ENCODE measurements around the gene DRAXIN.

DRAXIN gene

DNA sequence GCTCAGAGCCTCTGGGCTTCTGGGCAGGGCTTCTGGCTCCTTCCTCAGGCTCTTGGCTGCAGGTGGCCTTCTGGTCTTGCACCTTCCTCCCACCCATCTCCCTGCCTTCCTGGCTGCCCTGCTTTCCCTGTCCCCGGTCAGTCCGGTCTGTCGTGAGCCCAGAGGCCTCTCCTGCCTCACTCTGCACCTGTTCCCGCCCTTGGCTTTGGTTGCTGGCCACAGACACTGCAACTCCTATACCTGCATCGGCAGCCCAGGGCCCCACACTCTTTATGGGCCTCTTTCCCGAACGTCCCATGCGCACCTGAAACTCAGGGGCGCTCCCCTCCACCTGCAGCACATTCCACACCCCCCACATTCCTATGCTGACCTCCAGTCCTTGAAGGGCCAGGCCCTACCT, 45.2 kb upstream of the DRAXIN start:
- Histone ChIP-seq H3K27ac (ENCODE audit: low read depth, low read length, poor library complexity, severe bottlenecking) (no peak overlapping the region), H3K79me2 (ENCODE audit: insufficient read depth, low read length) (no peaks in the 10 kb centered on the region), H3K9me2 (ENCODE audit: low read depth, low read length) (no peaks in the 10 kb centered on the region), H3K4me1 (ENCODE audit: insufficient read depth, low read length, severe bottlenecking) (peaks cover 20% of the 10 kb centered on the region), H3K27me3 (ENCODE audit: insufficient read depth, low read length) (no peaks in the 10 kb centered on the region), H3K9ac (ENCODE audit: low read length) (no peak overlapping the region), H3F3A (ENCODE audit: insufficient read depth, low read length) (no peaks in the 10 kb centered on the region), H2AFZ (ENCODE audit: low read length) (no peak overlapping the region), H3K9me3 (ENCODE audit: low read length) (no peaks in the 10 kb centered on the region), H3K4me2 (ENCODE audit: low read length) (no peak overlapping the region), H4K20me1 (ENCODE audit: insufficient read depth, low read length) (no peaks in the 10 kb centered on the region), H3K36me3 (ENCODE audit: insufficient read depth, low read length) (no peaks in the 10 kb centered on the region), H3K4me3 (ENCODE audit: low read depth, low read length, poor library complexity, severe bottlenecking) (no peak overlapping the region)
- no peak for TF ChIP-seq EZH2 (IDR thresholded peaks at IDR 0.05; ENCODE audit: borderline replicate concordance, low read length)
- TF ChIP-seq, protein P1, sequence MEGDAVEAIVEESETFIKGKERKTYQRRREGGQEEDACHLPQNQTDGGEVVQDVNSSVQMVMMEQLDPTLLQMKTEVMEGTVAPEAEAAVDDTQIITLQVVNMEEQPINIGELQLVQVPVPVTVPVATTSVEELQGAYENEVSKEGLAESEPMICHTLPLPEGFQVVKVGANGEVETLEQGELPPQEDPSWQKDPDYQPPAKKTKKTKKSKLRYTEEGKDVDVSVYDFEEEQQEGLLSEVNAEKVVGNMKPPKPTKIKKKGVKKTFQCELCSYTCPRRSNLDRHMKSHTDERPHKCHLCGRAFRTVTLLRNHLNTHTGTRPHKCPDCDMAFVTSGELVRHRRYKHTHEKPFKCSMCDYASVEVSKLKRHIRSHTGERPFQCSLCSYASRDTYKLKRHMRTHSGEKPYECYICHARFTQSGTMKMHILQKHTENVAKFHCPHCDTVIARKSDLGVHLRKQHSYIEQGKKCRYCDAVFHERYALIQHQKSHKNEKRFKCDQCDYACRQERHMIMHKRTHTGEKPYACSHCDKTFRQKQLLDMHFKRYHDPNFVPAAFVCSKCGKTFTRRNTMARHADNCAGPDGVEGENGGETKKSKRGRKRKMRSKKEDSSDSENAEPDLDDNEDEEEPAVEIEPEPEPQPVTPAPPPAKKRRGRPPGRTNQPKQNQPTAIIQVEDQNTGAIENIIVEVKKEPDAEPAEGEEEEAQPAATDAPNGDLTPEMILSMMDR (IDR thresholded peaks at IDR 0.05; ENCODE audit: low read length), result no peak

DNA sequence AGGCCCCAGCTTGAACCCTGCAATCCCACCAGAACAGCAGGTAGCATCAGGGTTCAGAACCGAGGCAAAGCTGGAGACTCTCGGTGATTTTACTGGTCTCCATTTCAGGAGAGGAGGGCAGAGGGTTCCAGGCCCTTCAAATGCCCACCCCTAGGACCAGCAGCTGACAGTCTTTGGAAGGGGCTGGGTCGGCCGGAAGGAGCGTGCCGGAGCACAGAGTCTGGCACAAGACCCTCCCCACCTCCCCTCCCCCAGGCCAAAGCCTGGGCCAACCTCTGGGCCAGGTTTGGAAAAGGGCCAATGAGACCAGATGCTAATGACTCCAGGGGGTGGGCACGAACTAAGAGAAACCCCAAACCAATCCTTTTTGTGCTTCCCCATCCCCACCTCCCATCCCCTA, 44.2 kb upstream of the DRAXIN start:
- Histone ChIP-seq H3K4me3 (ENCODE audit: low read depth, low read length, poor library complexity, severe bottlenecking) (no peak overlapping the region), H3K9me3 (ENCODE audit: low read length) (no peaks in the 10 kb centered on the region), H3K36me3 (ENCODE audit: insufficient read depth, low read length) (no peaks in the 10 kb centered on the region), H3F3A (ENCODE audit: insufficient read depth, low read length) (no peaks in the 10 kb centered on the region), H3K79me2 (ENCODE audit: insufficient read depth, low read length) (no peaks in the 10 kb centered on the region), H3K4me1 (ENCODE audit: insufficient read depth, low read length, severe bottlenecking) (peaks cover 20% of the 10 kb centered on the region), H3K27me3 (ENCODE audit: insufficient read depth, low read length) (no peaks in the 10 kb centered on the region), H3K9ac (ENCODE audit: low read length) (no peak overlapping the region), H2AFZ (ENCODE audit: low read length) (no peak overlapping the region), H4K20me1 (ENCODE audit: insufficient read depth, low read length) (no peaks in the 10 kb centered on the region), H3K9me2 (ENCODE audit: low read depth, low read length) (no peaks in the 10 kb centered on the region), H3K27ac (ENCODE audit: low read depth, low read length, poor library complexity, severe bottlenecking) (no peak overlapping the region), H3K4me2 (ENCODE audit: low read length) (no peak overlapping the region)
- no peak for TF ChIP-seq EZH2 (IDR thresholded peaks at IDR 0.05; ENCODE audit: borderline replicate concordance, low read length)
- TF ChIP-seq, protein P1 (IDR thresholded peaks at IDR 0.05; ENCODE audit: low read length), result no peak

DNA sequence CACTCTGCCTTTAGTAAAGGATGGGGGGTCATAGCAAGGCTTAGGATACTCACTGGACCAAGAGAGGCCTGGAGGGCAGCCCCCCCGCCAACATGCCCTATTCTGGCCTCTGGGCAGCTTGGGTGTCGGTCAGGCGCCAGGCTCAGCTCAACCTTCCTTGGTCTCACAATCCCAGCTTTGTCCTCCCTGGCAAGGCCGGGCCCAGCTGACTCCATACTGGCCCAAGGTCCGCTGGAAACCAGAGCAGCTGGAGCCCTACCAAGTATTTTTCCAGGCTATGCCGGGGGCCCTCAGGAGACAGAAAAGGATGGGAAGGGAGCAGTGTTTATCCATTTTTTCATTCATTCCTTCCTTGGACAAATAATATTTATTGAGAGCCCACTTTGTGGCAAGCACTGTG, 43.5 kb upstream of the DRAXIN start:
- H3K4me3 ChIP-seq (ENCODE audit: low read depth, low read length, poor library complexity, severe bottlenecking), result no peak overlapping the region
- peaks cover 20% of the 10 kb centered on the region for H3K4me1 ChIP-seq (ENCODE audit: insufficient read depth, low read length, severe bottlenecking)
- H3K4me2 ChIP-seq (ENCODE audit: low read length), result no peak overlapping the region
- no peaks in the 10 kb centered on the region for H3K9me3 ChIP-seq (ENCODE audit: low read length)
- no peak overlapping the region for H3K27ac ChIP-seq (ENCODE audit: low read depth, low read length, poor library complexity, severe bottlenecking)
- no peaks in the 10 kb centered on the region for H3K36me3 ChIP-seq (ENCODE audit: insufficient read depth, low read length)
- no peaks in the 10 kb centered on the region for H3K27me3 ChIP-seq (ENCODE audit: insufficient read depth, low read length)
- H3K9me2 ChIP-seq (ENCODE audit: low read depth, low read length), result no peaks in the 10 kb centered on the region
- H3F3A ChIP-seq (ENCODE audit: insufficient read depth, low read length), result no peaks in the 10 kb centered on the region
- no peak overlapping the region for H3K9ac ChIP-seq (ENCODE audit: low read length)
- H4K20me1 ChIP-seq (ENCODE audit: insufficient read depth, low read length), result no peaks in the 10 kb centered on the region
- no peaks in the 10 kb centered on the region for H3K79me2 ChIP-seq (ENCODE audit: insufficient read depth, low read length)
- no peak overlapping the region for H2AFZ ChIP-seq (ENCODE audit: low read length)
- TF ChIP-seq, protein P1 (IDR thresholded peaks at IDR 0.05; ENCODE audit: low read length), result no peak
- TF ChIP-seq EZH2 (IDR thresholded peaks at IDR 0.05; ENCODE audit: borderline replicate concordance, low read length), result no peak
